K562 (cell line): ENCODE results near the gene PDLIM7. TPM values are rescaled to one million over a fixed set of nuclear protein-coding genes. Genes with fewer than 3 reads are reported as not detected.

Experiments
- CEBPZ ChIP-seq: fragments of 150-350 bp; IDR thresholded peaks from 2 replicates; pipeline ENCODE4 v1.6.1; 2014; ENCODE audit warnings: low read depth, mild to moderate bottlenecking, low read length, borderline replicate concordance
- CUX1 ChIP-seq: fragments of 200-800 bp; sonication (Bioruptor generic); IDR thresholded peaks from 2 replicates; pipeline ENCODE4 v1.6.1; 2016; ENCODE audit warnings: missing genetic modification characterization, missing compliant biosample characterization
- MXI1 ChIP-seq: IDR thresholded peaks from 2 replicates; pipeline ENCODE4 v1.6.1; 2011; ENCODE audit warnings: low read depth, mild to moderate bottlenecking, improper control_type of control experiment, low read length
- RNF2 ChIP-seq: sonication (generic); IDR thresholded peaks from 2 replicates; pipeline ENCODE4 v1.6.1; 2016
- SMAD1 ChIP-seq: fragments of 150-350 bp; IDR thresholded peaks from 2 replicates; pipeline ENCODE4 v1.6.1; 2014; ENCODE audit warnings: low read length, low read depth; ENCODE audit not compliant: partially characterized antibody
- SRSF1 ChIP-seq: fragments of 200-400 bp; formaldehyde crosslinking; IDR thresholded peaks from 2 replicates; pipeline ENCODE4 v1.6.1; 2017; ENCODE audit warnings: mild to moderate bottlenecking, low read depth, low read length, moderate library complexity
- ZBTB1 ChIP-seq: sonication (generic); formaldehyde crosslinking; IDR thresholded peaks from 2 replicates; pipeline ENCODE4 v1.8.1; 2023; ENCODE audit warnings: missing genetic modification reagents, low read depth, mild to moderate bottlenecking, borderline replicate concordance
- ZHX1 ChIP-seq: fragments of 150-350 bp; conservative IDR thresholded peaks from 2 replicates; pipeline ENCODE4 v1.6.1; 2014; ENCODE audit warnings: low read length
- ZNF395 ChIP-seq: fragments of 200-800 bp; sonication (Bioruptor generic); IDR thresholded peaks from 2 replicates; pipeline ENCODE4 v1.6.1; 2017; ENCODE audit warnings: missing genetic modification characterization, missing compliant biosample characterization
- ZNF449 ChIP-seq: fragments of 250-450 bp; sonication (Bioruptor Pico); IDR thresholded peaks from 2 replicates; pipeline ENCODE4 v1.8.0; 2022; ENCODE audit warnings: moderate library complexity, mild to moderate bottlenecking, inconsistent platforms
- polyA plus RNA-seq, 8 experiments: library from polyadenylated mRNA; depleted of rRNA in 4 of 8; stranded (reverse) in 5 of 8; unstranded in 3 of 8; fragments of >200 nt; fragmentation: Nextera tagmentation in 2 of 8; fragmentation: Illumina TruSeq in 1 of 8; extraction: Ambion mirVana in 2 of 8; extraction: Trizol in 1 of 8; gene quantifications; 2 replicates each; pipeline versions ENCODE4 v1.2.1 to v1.2.3, GENCODE V29; 2011 to 2014; ENCODE audit warnings: inconsistent platforms in 1 of 8, missing spikeins in 1 of 8
- total RNA-seq, 7 experiments: library from RNA; depleted of rRNA in 6 of 7; stranded (reverse); fragments of >200 nt in 6 of 7; fragmentation: Illumina TruSeq in 2 of 7; extraction: Trizol in 2 of 7; gene quantifications; 2 replicates each; pipeline versions ENCODE4 v1.2.1 to v1.2.3, GENCODE V29; 2011 to 2021; ENCODE audit warnings: low replicate concordance in 1 of 7

Gene PDLIM7
- total and polyA plus RNA-seq, 9 of the 15 experiments (the other 6 are each of a cell fraction or from before 2014, with no cell fraction given), result 2.1 to 124 (median 32.6) TPM

GRCh38 chr5:177508837-177509236 lies 11.4 kb upstream of the PDLIM7 start (continued):
- TF ChIP-seq CUX1 (CRISPR knock-in tag), result no peak
- TF ChIP-seq ZHX1, result no peak
- TF ChIP-seq ZNF395 (CRISPR knock-in tag), result peak; percentile 38; the same call in 1 of the 2 replicates
- no peak for TF ChIP-seq ZNF449 (CRISPR knock-in tag)
- no peak for TF ChIP-seq ZBTB1 (CRISPR knock-in tag)
- TF ChIP-seq SMAD1, result no peak
- TF ChIP-seq RNF2, result peak; percentile 63; the same call in 1 of the 2 replicates
- TF ChIP-seq MXI1, result no peak
- no peak for TF ChIP-seq SRSF1
- no peak for TF ChIP-seq CEBPZ
